Activated gamma-delta T cell (primary cell): ENCODE results near the gene NTM.
"Not testable (repeated sequence)": the region's sequence is repeated elsewhere in the genome, so short reads cannot be mapped to it uniquely, and the experiment has no call there.

ENCODE experiments used
- DNase-seq: peaks from one replicate; lab custom pipeline; 2025; lab: John Stamatoyannopoulos, UW

The NTM gene

DNA sequence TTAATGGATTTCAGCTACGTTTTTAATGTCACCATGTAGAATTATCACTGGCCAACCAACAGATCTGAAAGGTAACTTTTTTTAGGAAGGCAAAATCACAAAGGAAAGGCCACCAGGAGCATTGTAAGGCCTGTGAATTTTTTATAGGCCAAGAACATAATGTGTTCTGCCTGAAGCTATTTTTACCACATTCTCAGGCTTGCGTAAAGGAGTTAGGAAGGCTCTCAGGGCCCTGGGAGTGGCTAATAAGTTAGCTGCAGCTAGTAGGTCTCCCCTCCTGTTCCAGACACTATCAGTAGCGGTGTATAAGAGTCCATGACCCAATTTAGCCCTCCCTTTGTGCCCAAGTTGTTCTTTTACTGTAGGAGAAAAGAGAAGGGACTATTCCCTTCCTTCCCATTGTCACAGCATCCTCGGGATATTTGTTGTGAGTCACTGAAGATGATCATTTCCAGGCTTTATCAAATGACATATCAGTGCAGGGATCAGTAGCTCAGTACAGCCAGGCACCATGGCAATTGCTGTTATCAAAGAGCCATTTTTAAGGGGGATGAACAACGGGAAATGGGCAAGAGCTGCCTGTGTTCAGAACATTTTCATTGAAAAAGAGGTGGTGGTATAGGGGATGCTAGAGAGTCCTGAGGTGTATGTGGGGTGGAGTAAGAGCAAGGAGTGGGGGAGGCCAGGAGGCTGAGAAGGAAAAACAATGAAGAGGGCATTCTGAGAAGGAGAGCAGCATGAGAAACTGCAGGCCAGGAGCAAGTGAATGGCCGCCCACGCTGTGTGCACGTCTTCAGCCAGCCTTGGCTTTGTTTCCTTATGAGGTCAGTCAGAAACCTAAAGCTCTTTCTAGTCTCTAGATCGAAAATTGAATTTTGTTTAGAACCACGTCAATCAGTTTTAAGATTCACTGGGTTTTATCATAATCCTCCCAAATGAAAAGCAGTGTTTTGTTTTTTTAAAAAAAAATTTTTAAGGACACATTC lies 940.3 kb downstream of the NTM start:
- DNase-seq = no peak

DNA sequence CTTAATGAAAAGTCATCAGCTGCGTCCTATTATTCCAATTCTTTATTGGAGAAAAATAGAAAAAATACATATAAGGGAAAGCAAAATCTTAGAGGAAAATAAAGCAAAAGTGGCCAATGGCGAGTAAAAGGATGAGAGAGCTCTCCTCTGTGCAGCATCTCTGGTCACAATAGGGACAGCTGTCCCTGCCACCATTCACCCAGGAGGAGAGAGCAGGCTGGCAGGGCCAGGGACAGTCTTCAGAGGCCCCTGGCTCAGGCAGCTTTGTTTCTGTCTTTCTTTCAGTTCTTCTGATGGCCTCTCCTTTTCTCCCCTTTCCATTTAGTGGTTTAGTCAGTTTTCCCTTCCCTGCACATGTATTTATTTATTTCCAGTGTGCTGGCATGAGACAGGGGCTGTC lies 941.3 kb downstream of the NTM start:
- DNase-seq = no peak

DNA sequence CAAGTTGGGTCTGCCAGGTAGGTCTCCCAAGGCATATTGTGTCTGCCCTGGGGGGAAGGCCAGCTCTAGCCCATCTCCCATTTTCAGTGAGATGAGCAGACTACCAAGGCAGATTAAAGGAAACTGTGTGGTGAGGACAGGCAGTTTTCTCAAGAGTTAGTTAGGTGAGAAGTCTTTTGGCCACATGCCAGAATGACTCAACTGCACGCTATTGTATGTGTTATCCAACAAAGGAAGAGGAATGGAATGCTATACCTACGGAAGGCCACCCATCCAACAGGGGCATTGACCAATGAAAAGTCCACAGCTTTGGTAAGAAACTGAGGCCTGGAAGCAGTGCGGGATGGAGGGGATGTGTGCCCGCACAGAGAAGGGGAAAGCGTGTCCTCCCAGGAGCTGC lies 941.7 kb downstream of the NTM start:
- no peak for DNase-seq

DNA sequence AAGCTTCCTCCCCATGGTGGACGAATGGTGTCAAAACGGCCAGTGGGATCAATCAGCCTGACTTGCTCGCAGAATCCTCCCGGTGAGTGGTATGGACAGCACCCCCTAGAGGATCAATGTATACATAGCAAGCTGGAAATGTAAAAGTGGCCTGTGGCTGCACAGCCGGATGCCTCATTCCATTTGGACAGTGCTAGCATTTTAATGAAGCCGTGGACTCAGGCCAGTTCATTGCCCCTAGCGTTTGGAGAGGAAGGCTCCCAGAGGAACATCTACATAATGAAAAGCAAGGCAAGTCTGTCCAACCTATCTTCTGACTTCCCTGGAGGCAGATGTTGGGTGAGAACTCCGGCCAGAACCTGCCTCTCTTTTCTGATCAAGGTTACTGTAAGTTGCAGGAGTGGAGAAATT lies 942.3 kb downstream of the NTM start:
- DNase-seq = no peak

DNA sequence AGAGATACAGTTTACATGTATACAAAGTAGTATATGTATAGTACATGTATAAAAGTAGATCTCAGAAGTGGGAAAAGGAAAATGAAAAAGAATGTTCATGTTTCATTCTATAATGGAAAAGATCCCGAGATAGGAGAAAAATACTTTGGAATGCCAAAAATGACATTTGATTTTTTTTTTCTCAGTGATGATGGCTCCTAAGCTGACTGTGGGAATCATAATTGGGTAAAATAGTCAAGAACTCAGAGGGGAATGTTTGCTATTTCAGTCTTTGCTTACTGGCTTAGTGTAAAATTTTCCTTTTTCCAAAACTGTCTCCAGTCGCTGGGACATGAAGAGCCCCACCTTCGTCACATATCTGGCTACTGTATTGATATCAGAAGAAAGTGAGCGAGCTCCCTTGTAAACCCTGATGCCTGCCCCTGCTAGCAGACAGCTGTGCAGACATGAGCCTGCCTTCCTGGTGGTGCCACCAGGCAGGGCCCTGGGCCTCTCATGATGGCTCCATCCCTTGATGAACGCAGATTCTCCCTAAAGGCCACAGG lies 944.6 kb downstream of the NTM start:
- no peak for DNase-seq

DNA sequence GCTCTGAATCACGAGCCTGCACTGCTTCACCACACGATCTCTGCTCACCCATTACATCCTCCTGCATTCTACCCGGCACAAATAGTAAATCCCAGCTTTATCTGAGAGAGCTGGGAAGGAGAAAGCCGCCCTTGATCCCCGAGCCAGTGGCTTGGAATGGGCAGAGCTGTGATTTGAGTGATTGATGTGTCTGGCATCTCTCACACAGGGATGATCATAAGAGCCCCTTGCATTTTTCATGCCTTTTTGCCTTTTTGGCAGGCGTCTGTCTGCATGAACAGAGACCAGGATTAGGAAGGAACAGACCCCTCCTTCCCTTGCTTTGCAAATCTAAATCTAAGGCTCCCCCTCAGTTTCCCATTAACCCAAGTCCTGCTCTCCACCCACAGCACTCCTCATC lies 945.3 kb downstream of the NTM start:
- DNase-seq = no peak

DNA sequence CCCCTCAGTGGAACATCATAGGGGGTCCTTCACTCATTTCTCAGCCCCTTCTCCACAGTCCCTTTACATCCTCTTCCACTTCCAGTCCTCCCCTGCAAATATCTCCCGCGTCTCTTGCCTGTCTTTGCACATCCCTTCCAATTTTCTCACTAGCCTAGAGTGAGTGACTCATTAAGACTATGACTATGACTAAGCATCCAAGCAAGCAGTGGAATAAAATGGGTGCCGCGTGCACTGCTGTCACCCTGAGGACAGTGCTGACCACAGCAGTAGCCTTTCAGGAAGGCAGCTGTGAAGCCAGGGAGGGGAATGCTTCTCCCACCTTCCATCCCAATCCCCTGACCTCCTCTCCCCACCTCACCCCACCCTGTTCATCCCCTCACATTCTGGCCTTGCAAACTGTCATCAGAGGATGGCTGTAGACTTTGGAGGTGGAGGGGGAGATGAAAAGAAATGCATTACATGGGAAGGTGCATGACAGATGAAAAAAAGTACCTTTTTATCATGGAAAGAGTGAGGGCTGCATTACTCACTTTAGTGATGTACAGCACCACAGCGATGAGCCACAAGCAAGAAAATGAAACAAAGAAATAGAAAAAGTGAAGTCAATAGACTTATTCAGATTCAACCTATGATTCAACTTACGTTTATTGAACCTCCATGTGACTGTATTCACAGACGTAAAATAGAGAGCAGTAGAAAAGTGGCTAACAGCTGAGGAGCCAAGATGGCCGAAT lies 948.2 kb downstream of the NTM start:
- no peak for DNase-seq

DNA sequence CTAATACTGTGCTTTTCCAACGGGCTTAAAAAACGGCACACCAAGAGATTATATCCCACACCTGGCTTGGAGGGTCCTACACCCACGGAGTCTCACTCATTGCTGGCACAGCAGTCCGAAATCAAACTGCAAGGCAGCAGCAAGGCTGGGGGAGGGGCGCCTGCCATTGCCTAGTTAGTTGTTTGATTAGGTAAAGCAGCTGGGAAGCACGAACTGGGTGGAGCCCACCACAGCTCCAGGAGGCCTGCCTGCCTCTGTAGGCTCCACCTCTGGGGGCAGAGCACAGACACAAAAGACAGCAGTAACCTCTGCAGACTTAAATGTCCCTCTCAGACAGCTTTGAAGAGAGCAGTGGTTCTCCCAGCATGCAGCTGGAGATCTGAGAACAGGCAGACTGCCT lies 949.0 kb downstream of the NTM start:
- DNase-seq = not testable (repeated sequence)

DNA sequence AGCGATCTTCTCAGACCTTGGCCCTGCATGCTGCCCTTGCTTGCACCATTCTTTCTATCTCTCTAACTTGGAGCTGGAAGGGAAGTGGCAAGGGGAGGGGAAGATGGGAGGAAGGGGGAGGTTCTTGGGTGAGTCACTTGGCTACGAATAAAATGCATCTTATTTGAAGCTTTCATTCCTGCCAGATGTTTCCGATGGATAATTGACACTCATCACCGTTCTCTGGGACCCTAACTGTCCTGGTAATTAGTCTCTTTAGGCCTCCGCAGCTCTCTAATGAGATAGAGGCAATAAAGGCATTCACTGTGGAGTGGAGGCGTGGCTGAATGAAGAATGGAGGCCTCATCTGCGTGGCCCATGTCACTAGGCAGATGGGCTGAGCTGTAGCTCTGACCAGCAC lies 960.1 kb downstream of the NTM start:
- no peak for DNase-seq

DNA sequence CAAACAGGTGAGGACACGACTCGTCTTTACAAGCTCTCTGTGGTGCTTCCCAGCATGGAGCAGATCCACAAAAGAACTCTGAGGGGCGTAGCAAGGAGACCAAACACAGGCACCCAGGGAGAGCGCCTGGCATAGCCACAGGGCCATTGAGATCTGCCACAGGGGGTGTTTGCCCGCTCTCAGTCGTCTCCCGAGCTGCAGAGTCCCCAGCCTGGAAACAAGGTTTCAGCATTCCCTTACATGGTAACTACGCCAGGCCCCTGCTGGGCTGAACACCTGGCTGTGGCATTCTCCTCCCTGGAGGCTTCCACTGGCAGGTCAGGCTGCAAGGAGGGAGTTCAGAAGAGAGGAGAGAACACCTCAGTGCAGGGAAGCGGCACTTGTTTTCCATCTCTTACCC lies 962.1 kb downstream of the NTM start:
- DNase-seq = no peak

DNA sequence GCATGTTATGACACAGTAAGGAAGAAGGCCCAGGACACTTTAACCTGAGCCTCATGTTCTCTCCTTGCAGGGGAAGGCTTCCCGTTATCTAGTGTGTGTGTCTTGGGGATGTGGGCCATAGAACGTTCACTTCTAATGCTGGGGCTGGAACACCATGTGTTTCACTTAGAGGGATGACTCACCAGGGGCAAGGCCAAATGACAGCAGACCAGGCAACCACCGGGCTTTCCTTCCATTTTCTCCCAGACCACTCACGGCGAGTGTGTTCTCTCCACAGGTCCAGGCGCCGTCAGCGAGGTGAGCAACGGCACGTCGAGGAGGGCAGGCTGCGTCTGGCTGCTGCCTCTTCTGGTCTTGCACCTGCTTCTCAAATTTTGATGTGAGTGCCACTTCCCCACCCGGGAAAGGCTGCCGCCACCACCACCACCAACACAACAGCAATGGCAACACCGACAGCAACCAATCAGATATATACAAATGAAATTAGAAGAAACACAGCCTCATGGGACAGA lies 964.4 kb downstream of the NTM start:
- no peak for DNase-seq

DNA sequence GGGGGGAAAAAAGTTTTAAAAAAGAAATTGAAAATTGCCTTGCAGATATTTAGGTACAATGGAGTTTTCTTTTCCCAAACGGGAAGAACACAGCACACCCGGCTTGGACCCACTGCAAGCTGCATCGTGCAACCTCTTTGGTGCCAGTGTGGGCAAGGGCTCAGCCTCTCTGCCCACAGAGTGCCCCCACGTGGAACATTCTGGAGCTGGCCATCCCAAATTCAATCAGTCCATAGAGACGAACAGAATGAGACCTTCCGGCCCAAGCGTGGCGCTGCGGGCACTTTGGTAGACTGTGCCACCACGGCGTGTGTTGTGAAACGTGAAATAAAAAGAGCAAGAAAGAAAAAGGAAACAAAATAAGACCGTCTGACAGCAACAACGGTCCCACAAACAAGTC lies 964.9 kb downstream of the NTM start:
- DNase-seq = no peak

DNA sequence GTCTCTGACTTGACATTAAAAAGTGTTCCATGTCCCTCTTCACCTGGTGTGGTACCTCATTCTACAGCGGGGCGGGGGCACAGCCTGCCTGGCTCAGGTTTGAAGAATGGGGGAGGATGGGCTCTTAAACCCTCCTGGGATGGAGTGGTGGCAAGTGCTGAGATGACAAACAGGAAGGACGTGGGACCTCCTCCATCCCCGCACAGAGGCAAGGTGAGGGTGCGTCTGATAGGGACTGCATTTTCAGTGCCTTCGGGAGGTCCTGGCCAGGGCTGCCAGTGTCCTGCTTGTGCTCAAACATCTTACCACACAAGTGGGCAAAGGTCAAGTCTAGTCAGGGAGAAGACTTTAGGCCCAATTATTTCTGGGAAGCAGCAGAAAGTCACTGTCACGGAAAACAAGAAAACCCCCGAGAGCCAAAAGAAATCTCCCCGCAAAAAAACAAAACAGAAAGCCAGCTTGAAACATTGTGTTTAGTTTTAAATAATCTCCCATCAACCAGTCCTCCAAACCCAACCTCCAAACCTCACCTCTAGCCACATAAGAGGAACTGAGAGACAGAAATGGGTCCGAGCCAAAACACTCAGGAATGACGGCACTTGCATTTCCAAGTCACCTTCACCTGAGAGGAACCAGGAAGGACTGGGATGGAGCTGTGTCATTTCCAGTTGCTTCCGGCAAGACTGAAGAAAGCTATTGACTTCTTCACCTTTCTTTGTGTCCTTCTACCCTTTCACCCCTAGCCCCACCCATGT lies 966.5 kb downstream of the NTM start:
- DNase-seq = no peak

DNA sequence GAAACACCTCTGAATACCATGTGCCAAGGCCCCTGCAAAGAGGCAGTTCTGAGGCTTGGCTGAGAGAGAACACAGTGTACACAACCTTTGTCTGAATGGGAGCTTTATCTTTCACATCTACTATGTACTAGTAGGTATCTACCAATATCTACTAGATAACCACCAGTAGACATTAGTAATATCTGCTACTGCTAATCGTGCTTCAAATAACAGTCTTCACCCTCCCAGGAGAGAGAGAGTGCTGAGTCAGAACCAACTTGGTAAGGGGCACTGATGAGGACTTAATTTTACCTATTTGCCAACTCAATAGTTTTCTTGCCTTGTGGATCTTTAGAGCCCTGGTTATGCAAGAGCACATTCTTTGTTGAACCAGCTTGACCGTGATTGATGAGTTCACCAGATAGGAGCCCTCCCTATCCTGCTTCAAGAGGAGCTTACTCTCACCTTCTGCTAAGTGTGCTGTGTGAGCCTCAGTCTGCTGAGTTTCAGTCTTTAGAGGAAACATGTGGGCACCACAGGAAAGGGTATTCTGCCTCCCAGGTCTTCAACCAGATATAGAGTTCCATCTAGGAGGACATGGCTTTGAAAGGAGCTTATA lies 967.5 kb downstream of the NTM start:
- no peak for DNase-seq

DNA sequence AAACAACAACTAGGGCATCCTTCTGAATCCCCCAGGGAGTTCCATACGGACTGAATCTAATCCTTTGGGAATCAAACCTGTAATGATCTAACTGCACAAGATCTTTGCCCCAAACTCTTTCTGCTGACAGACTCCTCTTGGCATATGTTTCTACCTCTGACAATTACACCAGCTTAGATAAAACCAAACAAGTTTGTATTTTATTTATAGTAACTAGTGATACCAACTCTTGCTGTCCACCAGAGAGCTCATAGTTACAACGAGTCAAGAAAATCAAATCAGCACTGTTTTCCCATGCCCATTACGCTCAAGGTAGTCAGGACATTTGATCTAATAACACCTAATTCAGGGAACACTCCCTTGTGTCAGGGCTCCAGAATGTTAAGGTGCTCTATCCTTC lies 972.0 kb downstream of the NTM start:
- DNase-seq = no peak

DNA sequence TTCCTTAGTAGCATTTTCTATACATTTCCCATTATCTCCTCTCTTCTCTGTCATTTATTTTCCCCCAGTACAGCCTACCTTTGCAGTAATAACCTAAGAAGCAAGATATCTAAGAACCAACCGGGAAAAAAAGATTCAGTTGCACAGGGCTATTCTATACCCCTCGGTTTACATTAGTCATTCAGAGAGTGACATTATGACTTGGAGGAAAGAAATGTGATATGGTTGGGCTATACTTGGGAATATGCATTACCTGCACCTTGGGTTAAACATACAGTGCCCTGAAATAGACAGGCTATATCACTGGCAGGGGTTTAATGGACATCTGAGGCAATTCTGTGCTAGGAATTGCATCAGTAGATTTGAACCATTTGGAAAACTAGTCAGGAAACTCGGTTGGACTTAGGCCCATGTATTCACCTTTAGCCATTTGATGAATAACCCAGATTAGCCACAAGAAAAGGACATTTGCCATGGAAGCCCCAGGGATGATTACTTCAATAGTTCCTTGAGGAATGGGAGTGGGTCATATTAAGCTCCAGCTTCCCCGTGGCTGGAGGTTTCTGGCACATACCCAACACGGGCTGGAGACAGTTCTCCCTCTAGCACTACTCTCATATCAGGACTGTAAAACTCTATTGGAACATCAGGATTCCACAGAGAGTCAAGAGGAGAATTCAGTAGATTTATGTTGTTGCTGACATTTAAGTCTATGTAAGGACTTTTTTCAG lies 973.2 kb downstream of the NTM start:
- no peak for DNase-seq

DNA sequence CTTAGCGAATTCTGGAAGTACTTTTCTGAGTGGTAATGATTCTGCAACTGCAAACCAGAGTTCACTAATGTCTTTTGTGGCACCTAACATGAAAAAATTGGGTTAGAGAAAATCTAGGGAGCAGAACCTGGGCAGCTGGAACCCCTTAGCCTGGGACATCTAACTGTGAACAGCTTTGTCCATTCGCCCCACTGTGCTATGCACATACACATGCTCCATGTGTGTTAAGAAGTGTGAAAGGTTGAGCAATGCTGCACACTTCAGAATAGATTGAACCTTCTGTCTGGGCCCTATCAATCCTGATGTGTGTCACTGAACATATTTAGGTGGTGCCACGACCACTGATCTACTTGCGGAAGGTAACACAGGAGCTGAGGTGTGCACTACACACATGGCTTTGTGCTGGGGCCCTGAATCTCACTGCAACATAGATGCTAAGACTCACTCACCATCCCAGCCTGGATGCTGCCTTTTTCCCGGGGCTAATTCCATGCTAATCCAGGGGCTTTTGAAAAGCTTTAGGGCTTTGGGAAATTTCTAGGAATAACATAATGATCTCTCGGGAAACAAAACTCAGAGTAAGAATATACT lies 976.2 kb downstream of the NTM start:
- no peak for DNase-seq

DNA sequence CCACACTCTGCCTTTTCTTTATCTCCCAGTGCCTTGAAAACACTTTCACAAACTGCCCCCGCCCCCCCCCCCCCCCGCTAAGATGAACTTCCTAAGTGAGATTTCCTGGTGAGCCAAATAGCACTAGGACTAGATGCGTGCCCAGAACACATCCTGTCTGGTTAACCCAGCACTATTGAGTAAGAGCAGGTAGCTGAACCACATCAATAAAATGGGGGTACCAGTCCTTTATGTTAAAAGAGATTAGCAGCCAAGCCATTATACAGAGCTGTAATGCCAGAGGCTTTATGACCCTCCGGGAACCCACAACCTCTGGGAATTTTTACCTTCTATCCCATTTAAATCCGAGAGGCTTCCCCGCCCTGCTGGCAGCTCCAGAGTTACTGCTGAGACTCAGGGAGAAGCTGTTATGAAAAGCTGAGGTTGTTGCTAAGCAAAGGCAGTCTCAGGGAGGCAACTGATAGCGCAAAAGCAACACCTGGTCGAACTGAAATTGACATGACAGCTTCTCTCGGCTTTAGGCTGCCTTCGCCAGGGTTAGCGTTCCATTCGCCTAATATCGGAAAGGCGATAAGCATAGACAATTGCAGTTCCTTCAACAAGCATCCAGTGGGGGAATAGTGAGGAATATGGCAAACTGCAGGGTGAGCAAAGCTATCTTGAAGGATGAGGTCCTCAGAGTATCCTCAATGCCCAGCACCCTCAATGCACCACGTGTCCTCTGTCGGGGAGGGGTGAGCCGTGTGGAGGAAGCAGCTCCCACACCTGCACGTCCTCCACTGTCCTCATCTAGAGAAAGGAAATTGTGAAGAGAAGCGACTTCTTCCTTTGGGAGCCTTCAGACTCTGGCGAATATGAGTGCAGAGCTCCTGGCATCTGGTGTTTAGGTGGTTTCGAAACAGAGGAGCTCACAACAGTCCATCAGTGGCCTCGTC lies 977.0 kb downstream of the NTM start:
- DNase-seq = no peak
